Middle frontal gyrus (tissue), 1 donor: ENCODE measurements around the gene TMEM59L.

Source experiments
- DNase-seq: peaks from one replicate; pipeline ENCODE4 v3.0.0-alpha.2; 2015; ENCODE audit warnings: low spot score; ENCODE audit errors: extremely low spot score

TMEM59L gene

DNA sequence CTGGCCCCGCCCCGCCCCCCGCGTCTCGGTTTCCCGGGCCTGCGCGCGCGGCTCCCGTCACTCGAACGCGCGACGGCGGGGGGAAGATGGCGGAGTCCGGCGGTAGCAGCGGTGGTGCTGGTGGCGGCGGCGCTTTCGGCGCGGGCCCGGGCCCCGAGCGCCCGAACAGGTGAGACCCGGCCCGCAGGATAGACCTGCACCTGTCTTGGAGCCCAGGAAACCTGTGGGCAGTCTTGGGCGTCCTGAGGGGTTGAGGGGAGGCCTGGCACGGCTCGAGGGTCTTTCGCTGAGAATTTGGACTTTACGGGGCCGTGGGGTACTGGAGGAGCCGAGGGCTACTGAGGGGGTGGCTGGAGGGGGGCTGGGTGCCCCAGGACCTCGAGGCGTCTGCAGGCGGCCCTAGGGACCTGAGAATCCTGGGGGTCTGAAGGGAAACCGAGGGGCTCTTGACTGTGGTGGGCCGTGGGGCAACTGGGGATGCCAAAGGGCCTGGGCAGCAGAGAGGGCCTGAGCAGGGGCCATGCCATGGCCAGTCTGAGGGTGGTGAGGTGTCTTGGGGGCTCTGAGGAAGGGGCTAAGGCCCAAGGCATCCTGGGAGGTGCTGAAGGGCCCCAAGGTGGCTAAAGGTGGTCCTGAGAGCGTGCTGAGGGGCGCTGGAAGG, 24.4 kb downstream of the TMEM59L start, which contains the start of gene KLHL26:
Gene KLHL26 (plus strand): TSS at position 60 of the 661 bp plus-strand sequence. CDS start 27 bp downstream, at position 87.
- DNase-seq, result no peak

DNA sequence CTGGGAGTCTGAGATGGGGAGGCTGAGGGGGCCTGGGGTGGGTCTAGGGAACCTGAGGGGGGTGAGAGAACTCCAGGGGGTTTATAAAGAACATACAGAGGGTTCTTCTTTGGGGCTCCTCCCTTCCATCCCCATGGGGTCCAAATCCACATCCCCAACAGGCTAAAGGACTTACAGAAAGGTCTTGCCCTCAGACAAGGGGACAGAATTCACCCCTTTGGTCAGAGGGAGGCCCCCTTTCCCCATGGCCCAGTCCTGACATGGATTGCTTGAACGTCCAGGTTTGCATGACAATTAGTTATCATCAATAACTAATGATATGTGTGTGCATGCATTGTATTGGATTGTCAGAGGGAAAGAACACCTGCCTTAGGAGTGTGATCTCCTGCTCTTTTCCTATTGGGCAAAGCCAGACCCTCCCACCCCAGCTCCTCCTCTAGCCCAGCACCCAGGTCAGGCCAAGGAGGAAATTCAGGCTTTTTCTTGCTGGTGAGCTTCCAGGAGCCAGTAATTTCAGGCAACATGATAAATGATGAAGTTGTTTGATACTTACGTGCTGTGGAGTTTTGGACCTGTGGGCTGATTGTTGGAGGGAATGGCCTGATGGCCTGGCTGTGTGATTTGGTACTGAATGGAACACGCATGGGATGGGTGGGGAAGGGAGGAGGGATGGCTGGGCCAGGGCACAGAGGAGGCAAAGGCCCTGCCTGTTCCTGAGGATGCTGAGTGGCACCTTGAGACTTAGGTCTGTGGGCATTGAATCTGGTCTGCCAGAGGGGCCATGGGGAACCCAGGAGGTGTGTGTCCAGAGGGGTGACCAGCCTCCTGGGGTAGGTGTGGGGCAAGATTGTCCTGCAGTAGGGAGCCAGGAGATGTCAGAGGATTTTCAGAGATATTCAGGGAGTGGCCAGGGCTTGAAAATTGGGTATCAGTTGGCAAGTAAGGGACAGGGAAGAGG, 25.3 kb downstream of the TMEM59L start:
- DNase-seq, result no peak

- no peak for DNase-seq
Observed at GRCh38 chr19:18639706-18640243, 27.1 kb downstream of the TMEM59L start.

DNA sequence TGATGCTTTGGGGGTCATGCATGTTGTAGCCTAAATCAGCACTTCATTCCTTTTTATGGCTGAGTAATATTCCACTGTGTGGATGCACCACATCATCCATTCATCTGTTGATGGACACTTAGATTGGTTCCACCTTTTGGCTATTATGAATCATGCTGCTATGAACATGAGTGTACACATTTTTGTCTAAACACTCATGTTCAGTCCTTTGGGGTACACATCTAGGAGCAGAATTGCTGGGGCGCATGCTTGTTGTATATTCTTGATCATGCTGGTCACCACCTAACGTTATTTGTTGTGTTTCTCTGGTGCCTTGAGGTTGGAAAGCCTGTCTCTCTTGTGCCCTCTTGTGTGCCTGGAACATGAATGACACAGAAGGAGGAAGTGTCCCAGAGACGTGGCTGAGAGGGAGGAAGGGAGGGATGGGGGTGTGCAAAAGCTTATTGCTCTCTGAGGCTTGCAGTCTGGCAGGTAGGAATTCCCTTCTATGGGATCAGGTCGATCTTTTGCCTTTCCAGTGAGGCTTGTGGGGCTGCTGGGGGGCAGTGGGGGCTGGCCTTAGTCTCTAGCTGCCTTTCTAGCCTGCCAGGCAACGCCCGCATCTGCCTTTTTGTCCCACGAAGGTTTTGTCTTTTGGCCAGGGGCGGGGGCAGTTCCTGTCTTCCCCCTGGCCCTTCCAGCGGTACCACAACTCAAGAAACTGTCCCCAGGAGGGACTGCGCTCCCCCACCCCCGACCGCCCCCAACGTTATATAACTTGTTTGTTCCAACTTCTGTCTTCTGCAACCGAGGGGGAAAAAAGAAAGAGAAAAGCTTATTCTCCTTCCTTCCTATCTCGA, 31.7 kb downstream of the TMEM59L start:
- DNase-seq, result peak; percentile 13

GRCh38 chr19:18645035-18645511, 32.4 kb downstream of the TMEM59L start:
- no peak for DNase-seq

GRCh38 chr19:18646535-18647370, 34.1 kb downstream of the TMEM59L start:
- no peak for DNase-seq

GRCh38 chr19:18647371-18647767, 34.7 kb downstream of the TMEM59L start:
- DNase-seq, result no peak

GRCh38 chr19:18647807-18648206, 35.1 kb downstream of the TMEM59L start:
- no peak for DNase-seq

DNA sequence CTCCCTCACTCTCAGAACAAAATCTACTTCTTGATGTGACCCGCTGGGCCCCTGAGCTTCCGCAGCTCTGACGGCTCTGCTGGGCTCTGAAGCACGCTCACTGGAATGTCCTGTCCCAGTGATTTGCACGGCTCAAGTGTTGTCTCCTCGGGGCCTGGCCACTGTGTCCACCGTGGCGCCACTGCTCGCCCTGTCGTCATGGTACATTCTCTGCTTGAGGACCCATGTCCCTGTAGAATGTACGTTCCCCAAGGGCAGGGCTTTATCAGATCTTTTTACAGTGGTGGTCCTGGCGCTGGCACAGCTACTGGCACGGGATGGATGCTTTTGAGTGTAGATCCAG, 36.3 kb downstream of the TMEM59L start:
- no peak for DNase-seq

GRCh38 chr19:18649371-18650020, 36.8 kb downstream of the TMEM59L start:
- DNase-seq, result no peak

- DNase-seq, result no peak
Observed at GRCh38 chr19:18650021-18650390, 37.3 kb downstream of the TMEM59L start.

DNA sequence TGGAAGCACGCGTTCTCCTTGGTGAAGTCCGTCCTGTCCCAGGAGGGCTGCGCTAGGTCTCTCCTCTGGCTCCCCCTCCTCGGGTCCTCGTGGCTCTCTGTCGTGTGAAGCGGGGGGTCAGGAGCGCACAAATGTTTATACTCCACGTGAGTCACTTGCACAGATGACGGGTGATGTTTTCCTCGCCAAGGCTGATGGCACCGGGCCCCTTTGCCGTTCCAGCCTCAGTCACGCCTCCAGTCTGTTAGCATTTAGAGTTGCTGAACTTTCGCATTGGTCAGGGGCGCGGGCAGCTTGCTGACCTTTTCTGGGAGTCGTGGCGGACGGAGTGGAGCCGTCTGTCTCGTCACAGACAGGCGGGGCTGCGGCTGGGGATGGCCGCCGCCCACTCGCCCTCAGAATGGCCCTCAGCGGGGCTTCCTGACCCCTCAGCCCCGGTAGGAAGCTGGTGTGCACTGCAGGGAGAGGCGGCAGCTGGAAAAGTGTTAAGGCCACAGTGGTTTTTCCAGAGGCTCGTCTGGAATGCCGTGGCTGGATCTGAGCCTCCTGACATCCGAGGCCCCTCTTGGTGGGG, 37.9 kb downstream of the TMEM59L start:
- no peak for DNase-seq

- no peak for DNase-seq
Observed at GRCh38 chr19:18651300-18651699, 38.6 kb downstream of the TMEM59L start.

DNA sequence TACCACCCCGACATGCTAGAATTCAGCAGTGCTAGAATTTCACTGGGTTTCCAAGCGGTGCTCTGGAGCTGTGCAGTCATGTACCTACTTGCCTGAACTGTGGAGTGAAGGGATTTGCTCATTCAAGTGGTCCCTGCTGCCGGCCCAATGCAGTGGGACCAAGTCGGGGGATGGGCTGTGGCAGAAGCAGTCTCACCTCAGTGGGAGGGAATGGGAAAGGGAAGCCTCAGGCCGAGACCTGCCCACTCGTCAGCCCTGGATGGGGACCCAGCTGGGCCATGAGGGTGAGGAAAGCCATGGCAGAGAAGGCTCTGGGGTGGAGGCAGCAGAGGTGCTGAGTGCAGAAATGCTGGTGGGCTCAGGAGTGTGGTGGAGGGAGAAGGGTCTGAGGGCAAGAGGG, 39.1 kb downstream of the TMEM59L start:
- no peak for DNase-seq

GRCh38 chr19:18653853-18654252, 41.2 kb downstream of the TMEM59L start:
- DNase-seq, result no peak

GRCh38 chr19:18654469-18654868, 41.8 kb downstream of the TMEM59L start:
- DNase-seq, result no peak

DNA sequence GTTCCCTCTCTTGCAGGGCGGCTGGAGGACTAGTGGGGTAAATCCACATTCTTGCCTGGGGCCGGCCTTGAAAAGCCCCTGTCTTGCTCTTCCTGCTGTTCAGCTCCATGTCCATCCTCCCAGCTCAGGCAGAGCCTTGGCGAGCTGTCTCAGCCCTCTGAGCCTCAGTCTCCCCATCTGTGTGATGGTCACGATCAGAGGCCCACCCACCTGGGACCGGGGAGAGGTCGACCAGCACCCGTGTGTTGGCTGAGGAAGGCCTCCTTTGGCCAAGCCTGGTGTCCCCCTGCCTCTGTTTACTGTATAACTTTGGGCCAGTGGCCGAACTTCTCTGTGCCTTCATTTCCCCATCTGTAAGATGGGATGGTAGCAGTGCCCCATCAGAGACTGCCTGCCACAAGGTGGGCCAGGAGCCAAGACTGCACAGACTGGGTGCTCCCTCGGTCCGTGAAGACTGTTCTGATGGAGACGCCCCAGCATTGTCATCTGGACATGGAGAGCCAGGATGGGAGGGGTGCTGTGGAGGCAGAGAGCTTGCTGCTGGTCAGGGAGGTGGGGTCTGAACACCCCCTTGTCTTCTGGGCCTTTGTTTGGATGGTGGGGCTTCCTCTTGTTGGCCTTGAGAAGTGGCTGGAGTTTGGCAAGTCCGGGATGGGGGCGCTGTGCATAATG, 42.6 kb downstream of the TMEM59L start:
- DNase-seq, result no peak

- DNase-seq, result no peak
Observed at GRCh38 chr19:18656337-18657086, 43.8 kb downstream of the TMEM59L start.
